GM10248 (cell line): ENCODE data around the gene EIF3D.

Source experiments
- CTCF ChIA-PET: fragments of 300-600 bp; sonication (Branson Sonifier 250); formaldehyde crosslinking; extraction: SDS; loops from one replicate; lab custom pipeline; 2021; ENCODE audit warnings: antibody characterized with exemption; lab: Yijun Ruan, JAX
- POLR2A ChIA-PET: fragments of 350-650 bp; sonication (Branson Sonifier 250); formaldehyde crosslinking; extraction: SDS; loops from one replicate; lab custom pipeline; 2020; ENCODE audit warnings: antibody characterized with exemption; lab: Yijun Ruan, JAX
- DNase-seq: peaks from one replicate; pipeline ENCODE4 v3.0.0; 2012; ENCODE audit errors: extremely low spot score
- CTCF ChIP-seq: IDR thresholded peaks from 2 replicates; pipeline ENCODE4 v1.5.1; 2012; ENCODE audit warnings: mild to moderate bottlenecking, low read depth; ENCODE audit errors: extremely low read depth, missing control alignments, control extremely low read depth

Gene EIF3D

DNA sequence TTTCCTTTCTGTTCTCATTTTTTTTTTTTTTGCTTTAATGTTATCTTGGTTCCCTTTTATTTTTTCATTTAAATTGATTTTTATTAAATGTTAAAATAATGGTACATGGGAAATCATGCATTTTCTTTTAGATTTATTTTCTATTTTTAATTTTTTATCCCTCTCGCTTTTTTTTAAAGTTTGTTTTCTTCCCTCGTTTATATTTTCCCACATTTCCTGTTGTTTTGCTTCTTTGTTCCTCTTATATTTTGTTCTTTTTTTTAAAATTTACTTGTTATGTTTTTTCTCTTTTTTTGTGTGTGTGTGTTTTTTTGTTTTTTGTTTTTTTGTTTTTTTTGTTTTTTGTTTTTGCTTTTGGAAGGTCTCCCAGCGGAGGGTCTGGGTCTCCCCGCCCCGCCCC is 34.9 kb upstream of the EIF3D start:
- no peak for TF ChIP-seq CTCF
- POLR2A ChIA-PET, result no interaction called here
- DNase-seq, result no peak
- CTCF ChIA-PET, result interaction anchor here (1.0 to 1.9 kb wide), 2 partner anchors 12 to 16 kb away, joined by 3 to 6 read pairs; no protein-coding TSS in a partner anchor

- ChIA-PET CTCF (interaction anchor here (1.0 kb wide), 1 partner anchor 11 kb away, joined by 3 read pairs; no protein-coding TSS in a partner anchor), POLR2A (no interaction called here)
- TF ChIP-seq CTCF, result no peak
- DNase-seq, result no peak
Measured at GRCh38 chr22:36563444-36563843, 34.5 kb upstream of the EIF3D start.

GRCh38 chr22:36563001-36563400 is 34.0 kb upstream of the EIF3D start:
- ChIA-PET POLR2A (no interaction called here), CTCF (interaction anchor here (1.0 kb wide), 1 partner anchor 11 kb away, joined by 3 read pairs; no protein-coding TSS in a partner anchor)
- no peak for TF ChIP-seq CTCF
- no peak for DNase-seq

- DNase-seq, result no peak
- ChIA-PET POLR2A (no interaction called here), CTCF (no interaction called here)
- TF ChIP-seq CTCF, result no peak
Measured at GRCh38 chr22:36562261-36562835, 33.4 kb upstream of the EIF3D start.

- no peak for TF ChIP-seq CTCF
- DNase-seq, result no peak
- CTCF ChIA-PET, result interaction anchor here (0.7 kb wide), 1 partner anchor 13 kb away, joined by 3 read pairs; no protein-coding TSS in a partner anchor
- POLR2A ChIA-PET, result no interaction called here
Measured at GRCh38 chr22:36561291-36561811, 32.4 kb upstream of the EIF3D start.

DNA sequence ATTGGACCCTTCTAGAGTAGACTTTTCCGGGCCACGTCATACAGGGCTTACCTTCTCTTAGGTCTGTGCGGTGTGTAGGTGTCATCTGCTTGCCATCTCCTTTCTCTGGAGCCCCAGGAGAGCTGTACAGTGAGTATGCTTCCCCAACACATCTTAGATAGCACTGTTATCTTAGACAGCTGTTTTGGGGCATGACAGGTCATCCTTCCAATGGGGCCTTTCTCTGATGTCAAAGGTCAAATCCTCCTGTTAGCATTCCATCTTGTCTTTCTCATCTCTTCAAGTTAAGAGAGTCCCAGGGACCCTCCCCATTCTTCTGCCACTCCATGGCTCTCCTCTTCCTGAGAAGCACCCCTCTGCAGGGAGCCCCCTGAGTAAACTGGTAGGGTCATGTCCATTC is 31.0 kb upstream of the EIF3D start:
- ChIA-PET CTCF (interaction anchor here (1.1 kb wide), 1 partner anchor 296 kb away, joined by 3 read pairs; no protein-coding TSS in a partner anchor), POLR2A (no interaction called here)
- DNase-seq, result no peak
- no peak for TF ChIP-seq CTCF

GRCh38 chr22:36554098-36554497 is 25.1 kb upstream of the EIF3D start:
- DNase-seq, result no peak
- POLR2A ChIA-PET, result no interaction called here
- CTCF ChIA-PET, result no interaction called here
- no peak for TF ChIP-seq CTCF
